Smooth muscle cell (in vitro differentiated cells): ENCODE measurements around the gene VEZF1. TPM values are rescaled to one million over a fixed set of nuclear protein-coding genes. Genes with fewer than 3 reads are reported as not detected.

Source experiments
- DNase-seq: peaks from one replicate; lab custom pipeline; 2025; ENCODE audit not compliant: unreplicated experiment; lab: John Stamatoyannopoulos, UW
- H2AFZ ChIP-seq: fragments of 200-600 bp; sonication (generic); 2 replicates; pipeline ENCODE4 v1.6.0; 2016; ENCODE audit warnings: antibody characterized with exemption, low read depth, mild to moderate bottlenecking
- H3F3A ChIP-seq: fragments of 200-600 bp; sonication (generic); 2 replicates; pipeline ENCODE4 v1.6.0; 2017; ENCODE audit warnings: antibody characterized with exemption, low read depth
- H3K27ac ChIP-seq: fragments of 200-600 bp; sonication (generic); 2 replicates; pipeline ENCODE4 v1.5.1; 2016; ENCODE audit warnings: low read depth, mild to moderate bottlenecking
- H3K27me3 ChIP-seq: fragments of 200-600 bp; sonication (generic); 2 replicates; pipeline ENCODE4 v1.6.1; 2016; ENCODE audit warnings: low read depth, mild to moderate bottlenecking
- H3K36me3 ChIP-seq: fragments of 200-600 bp; sonication (generic); 2 replicates; pipeline ENCODE4 v1.5.1; 2016; ENCODE audit warnings: low read depth
- H3K4me1 ChIP-seq: fragments of 200-600 bp; sonication (generic); 2 replicates; pipeline ENCODE4 v1.5.1; 2016; ENCODE audit warnings: low read depth
- H3K4me2 ChIP-seq: fragments of 200-600 bp; sonication (generic); 2 replicates; pipeline ENCODE4 v1.6.0; 2016; ENCODE audit warnings: mild to moderate bottlenecking
- H3K4me3 ChIP-seq: fragments of 200-600 bp; sonication (generic); 2 replicates; pipeline ENCODE4 v1.5.1; 2016; ENCODE audit warnings: mild to moderate bottlenecking
- H3K79me2 ChIP-seq: fragments of 200-600 bp; sonication (generic); 2 replicates; pipeline ENCODE4 v1.6.0; 2016; ENCODE audit warnings: low read depth, mild to moderate bottlenecking
- H3K9ac ChIP-seq: fragments of 200-600 bp; sonication (generic); 2 replicates; pipeline ENCODE4 v1.6.0; 2016; ENCODE audit warnings: low read depth
- H3K9me3 ChIP-seq: fragments of 200-600 bp; sonication (generic); replicated peaks from 2 replicates; pipeline ENCODE4 v1.5.1; 2016; ENCODE audit warnings: low read depth
- H4K20me1 ChIP-seq: fragments of 200-600 bp; sonication (generic); 2 replicates; pipeline ENCODE4 v1.6.0; 2016; ENCODE audit warnings: low read depth
- CTCF ChIP-seq: fragments of 200-600 bp; sonication (generic); IDR thresholded peaks from 2 replicates; pipeline ENCODE4 v1.5.1; 2017; ENCODE audit warnings: borderline replicate concordance, mild to moderate bottlenecking, antibody characterized with exemption; ENCODE audit not compliant: insufficient read depth, poor library complexity, severe bottlenecking
- WGBS: methylation state at CpG from one replicate; pipeline ENCODE4 v1.1.7; 2016; ENCODE audit warnings: low lambda C conversion rate; 5-methylcytosine and 5-hydroxymethylcytosine counted together
- polyA plus RNA-seq: library from polyadenylated mRNA; unstranded; fragments of >200 nt; fragmentation: Nextera tagmentation; extraction: Ambion mirVana; gene quantifications from 2 replicates; pipeline ENCODE4 v1.2.1, GENCODE V29; 2016
- total RNA-seq: library from RNA; depleted of rRNA; stranded (reverse); fragments of >200 nt; gene quantifications from 2 replicates; pipeline ENCODE4 v1.2.3, GENCODE V29; 2014

Gene VEZF1
- total and polyA plus RNA-seq, 2 experiments from 2014 or later = 25.3 to 61.8 TPM

GRCh38 chr17:57953219-57953618 is 34.8 kb downstream of the VEZF1 start:
- Histone ChIP-seq H4K20me1 (peaks cover 25% of the 10 kb centered on the region), H3K9ac (no peak overlapping the region), H3K27ac (no peak overlapping the region), H2AFZ (no peak overlapping the region), H3K9me3 (no peaks in the 10 kb centered on the region), H3K4me3 (no peak overlapping the region), H3K79me2 (peaks cover 20% of the 10 kb centered on the region), H3K36me3 (no peaks in the 10 kb centered on the region), H3F3A (peaks cover 45% of the 10 kb centered on the region), H3K4me1 (peaks cover 34% of the 10 kb centered on the region), H3K27me3 (no peaks in the 10 kb centered on the region), H3K4me2 (peak overlapping the region; percentile 59)
- DNase-seq = no peak
- WGBS = 94% methylated on average over 1 of the region's 1 CpG
- no peak for TF ChIP-seq CTCF

- H3K27me3 ChIP-seq = no peaks in the 10 kb centered on the region
- H3K4me3 ChIP-seq = no peak overlapping the region
- no peak overlapping the region for H2AFZ ChIP-seq
- DNase-seq = no peak
- peaks cover 35% of the 10 kb centered on the region for H4K20me1 ChIP-seq
- peak overlapping the region; percentile 94 for H3K27ac ChIP-seq
- no peaks in the 10 kb centered on the region for H3K9me3 ChIP-seq
- no peak overlapping the region for H3K9ac ChIP-seq
- H3K79me2 ChIP-seq = peaks cover 23% of the 10 kb centered on the region
- 84% methylated on average over 5 of the region's 5 CpGs for WGBS
- TF ChIP-seq CTCF = no peak
- peaks cover 47% of the 10 kb centered on the region for H3K4me1 ChIP-seq
- no peaks in the 10 kb centered on the region for H3K36me3 ChIP-seq
- peaks cover 51% of the 10 kb centered on the region for H3F3A ChIP-seq
- peak overlapping the region; percentile 36 for H3K4me2 ChIP-seq
Measured at GRCh38 chr17:57949649-57950048, 38.4 kb downstream of the VEZF1 start.

- H3K4me2 ChIP-seq = peak overlapping the region; percentile 75
- TF ChIP-seq CTCF = no peak
- H3F3A ChIP-seq = peaks cover 43% of the 10 kb centered on the region
- 35% methylated on average over 5 of the region's 5 CpGs for WGBS
- H3K27me3 ChIP-seq = no peaks in the 10 kb centered on the region
- peaks cover 35% of the 10 kb centered on the region for H4K20me1 ChIP-seq
- H2AFZ ChIP-seq = no peak overlapping the region
- no peaks in the 10 kb centered on the region for H3K36me3 ChIP-seq
- H3K27ac ChIP-seq = peak overlapping the region; percentile 94
- H3K9me3 ChIP-seq = no peaks in the 10 kb centered on the region
- no peak for DNase-seq
- H3K4me1 ChIP-seq = peaks cover 47% of the 10 kb centered on the region
- H3K79me2 ChIP-seq = peaks cover 28% of the 10 kb centered on the region
- peak overlapping the region; percentile 50 for H3K9ac ChIP-seq
- no peak overlapping the region for H3K4me3 ChIP-seq
Measured at GRCh38 chr17:57948555-57949420, 39.3 kb downstream of the VEZF1 start.

- Histone ChIP-seq H3K9ac (peak overlapping the region; percentile 50), H3K27me3 (no peaks in the 10 kb centered on the region)
Measured at GRCh38 chr17:57948169-57948554, 39.9 kb downstream of the VEZF1 start.

More at GRCh38 chr17:57948169-57948554, 39.9 kb downstream of the VEZF1 start:
- H3F3A ChIP-seq = peaks cover 39% of the 10 kb centered on the region
- peaks cover 28% of the 10 kb centered on the region for H3K79me2 ChIP-seq
- no peak for DNase-seq
- peak overlapping the region; percentile 75 for H3K4me2 ChIP-seq
- H3K36me3 ChIP-seq = no peaks in the 10 kb centered on the region
- H3K4me3 ChIP-seq = no peak overlapping the region
- no peak for TF ChIP-seq CTCF
- no peak overlapping the region for H2AFZ ChIP-seq
- H3K27ac ChIP-seq = peak overlapping the region; percentile 94
- no peaks in the 10 kb centered on the region for H3K9me3 ChIP-seq
- peaks cover 47% of the 10 kb centered on the region for H3K4me1 ChIP-seq
- 49% methylated on average over 5 of the region's 5 CpGs for WGBS
- peaks cover 28% of the 10 kb centered on the region for H4K20me1 ChIP-seq
